CD14-positive monocyte (primary cell): ENCODE data around the gene CTNND2. TPM values are rescaled to one million over a fixed set of nuclear protein-coding genes. Genes with fewer than 3 reads are reported as not detected.

Experiments used
- DNase-seq, 3 donors: peaks; one replicate each; pipeline ENCODE4 v3.0.0-alpha.2; 2011 to 2022
- H2AFZ ChIP-seq: 2 replicates; pipeline ENCODE4 v1.6.0; 2012; ENCODE audit warnings: mild to moderate bottlenecking, low read depth, low read length, inconsistent platforms; ENCODE audit not compliant: insufficient read depth, poor library complexity, severe bottlenecking
- H3K27ac ChIP-seq, 2 donors: 1 replicate in 1 of 2; 2 replicates in 1 of 2; pipeline ENCODE4 v1.5.1; 2012 to 2013; ENCODE audit warnings: low read length in 2 of 2, control low read depth in 1 of 2, inconsistent platforms in 1 of 2, low read depth in 1 of 2, mild to moderate bottlenecking in 1 of 2
- H3K27me3 ChIP-seq, 2 donors: one replicate each; pipeline versions ENCODE4 v1.6.0 to v1.6.1; 2011 to 2013; ENCODE audit warnings: low read length in 2 of 2; ENCODE audit not compliant: control insufficient read depth in 2 of 2, insufficient read depth in 2 of 2
- H3K36me3 ChIP-seq, 2 donors: replicated peaks in 1 of 2; 1 replicate in 1 of 2; 2 replicates in 1 of 2; pipeline versions ENCODE4 v1.5.1 to v1.6.1; 2012 to 2013; ENCODE audit warnings: low read length in 2 of 2, control low read depth in 1 of 2, inconsistent platforms in 1 of 2, mild to moderate bottlenecking in 1 of 2; ENCODE audit not compliant: insufficient read depth in 2 of 2, control insufficient read depth in 1 of 2
- H3K4me1 ChIP-seq, 2 donors: 1 replicate in 1 of 2; 2 replicates in 1 of 2; pipeline versions ENCODE4 v1.5.1 to v1.6.1; 2012 to 2013; ENCODE audit warnings: low read length in 2 of 2, control low read depth in 1 of 2, inconsistent platforms in 1 of 2, mild to moderate bottlenecking in 1 of 2, moderate library complexity in 1 of 2; ENCODE audit not compliant: insufficient read depth in 2 of 2, control insufficient read depth in 1 of 2
- H3K4me2 ChIP-seq: replicated peaks from 2 replicates; pipeline ENCODE3; 2012; ENCODE audit warnings: low read length, moderate library complexity, mild to moderate bottlenecking; ENCODE audit not compliant: poor library complexity, severe bottlenecking; ENCODE audit errors: extremely low read depth
- H3K4me3 ChIP-seq, 3 experiments: fragments of 200-600 bp in 1 of 3; sonication (generic) in 1 of 3; replicated peaks in 1 of 3; 1 replicate in 2 of 3; 2 replicates in 1 of 3; pipeline ENCODE4 v1.5.1; 2011 to 2013; ENCODE audit warnings: low read length in 3 of 3, mild to moderate bottlenecking in 3 of 3, control low read depth in 2 of 3, low read depth in 2 of 3, inconsistent platforms in 1 of 3, moderate library complexity in 1 of 3
- H3K79me2 ChIP-seq: 2 replicates; pipeline ENCODE4 v1.6.0; 2012; ENCODE audit warnings: mild to moderate bottlenecking, control low read depth, inconsistent platforms, low read length, moderate library complexity; ENCODE audit not compliant: insufficient read depth
- H3K9ac ChIP-seq: 2 replicates; pipeline ENCODE4 v1.6.0; 2017; ENCODE audit warnings: low read length, mild to moderate bottlenecking; ENCODE audit not compliant: insufficient read depth, poor library complexity, severe bottlenecking
- H3K9me3 ChIP-seq, 2 donors: replicated peaks in 1 of 2; 1 replicate in 1 of 2; 2 replicates in 1 of 2; pipeline versions ENCODE4 v1.5.1 to v1.6.1; 2012 to 2013; ENCODE audit warnings: low read length in 2 of 2, control low read depth in 1 of 2; ENCODE audit not compliant: control insufficient read depth in 1 of 2, insufficient read depth in 1 of 2
- H4K20me1 ChIP-seq: 2 replicates; pipeline ENCODE4 v1.6.0; 2012; ENCODE audit warnings: mild to moderate bottlenecking, low read length, control low read depth, moderate library complexity; ENCODE audit not compliant: insufficient read depth
- H3K27ac Mint-ChIP-seq, 7 donors: one replicate each; pipeline ENCODE4 v1.8.0; 2020; ENCODE audit warnings: mild to moderate bottlenecking in 7 of 7, mixed read lengths in 7 of 7, moderate library complexity in 6 of 7, inconsistent platforms in 2 of 7
- H3K27me3 Mint-ChIP-seq, 3 donors: one replicate each; pipeline ENCODE4 v1.8.0; 2021 to 2022; ENCODE audit warnings: low read depth in 3 of 3, mild to moderate bottlenecking in 3 of 3, mixed read lengths in 3 of 3, moderate library complexity in 3 of 3, inconsistent platforms in 1 of 3
- H3K36me3 Mint-ChIP-seq, 2 donors: one replicate each; pipeline ENCODE4 v1.8.0; 2020; ENCODE audit warnings: mixed read lengths in 2 of 2, inconsistent platforms in 1 of 2, mild to moderate bottlenecking in 1 of 2
- H3K4me1 Mint-ChIP-seq: one replicate; pipeline ENCODE4 v1.8.0; 2020; ENCODE audit warnings: mild to moderate bottlenecking, mixed read lengths
- H3K4me3 Mint-ChIP-seq, 2 donors: one replicate each; pipeline ENCODE4 v1.8.0; 2020; ENCODE audit warnings: mild to moderate bottlenecking in 2 of 2, mixed read lengths in 2 of 2, moderate library complexity in 1 of 2
- H3K9me3 Mint-ChIP-seq, 7 donors: one replicate each; pipeline ENCODE4 v1.8.0; 2020 to 2022; ENCODE audit warnings: mixed read lengths in 7 of 7, mild to moderate bottlenecking in 6 of 7, moderate library complexity in 6 of 7, inconsistent platforms in 2 of 7
- CTCF ChIP-seq: fragments of 200-600 bp; IDR thresholded peaks from one replicate; pipeline ENCODE4 v1.8.0; 2022; ENCODE audit warnings: antibody characterized with exemption, mild to moderate bottlenecking
- WGBS: methylation state at CpG from one replicate; pipeline ENCODE4 v1.1.5; 2013; ENCODE audit warnings: missing lambda C conversion rate; ENCODE audit not compliant: insufficient coverage; 5-methylcytosine and 5-hydroxymethylcytosine counted together
- intact Hi-C, 2 donors: fragments of 100-400 bp; cut with micrococcal nuclease; formaldehyde crosslinking; loops; one replicate each; pipeline versions ENCODE4 v1.15.0 to v1.15.1; 2023
- polyA plus RNA-seq, 3 donors: library from polyadenylated mRNA; depleted of rRNA in 1 of 3; unstranded in 2 of 3; stranded (reverse) in 1 of 3; fragments of 300-500 nt in 2 of 3; fragments of >200 nt in 1 of 3; fragmentation: Illumina TruSeq in 2 of 3; gene quantifications; 1 replicate in 2 of 3; 2 replicates in 1 of 3; pipeline ENCODE4 v1.2.3, GENCODE V29; 2012 to 2021

The CTNND2 gene
- polyA plus RNA-seq, 3 donors: not detected

- H3K27ac Mint-ChIP-seq: no peak overlapping the region
- intact Hi-C loops: no loop called here
Measured at GRCh38 chr5:11364531-11364930, 539.7 kb downstream of the CTNND2 start.

GRCh38 chr5:11363631-11364178 is 540.5 kb downstream of the CTNND2 start:
- no peak overlapping the region for H3K27ac Mint-ChIP-seq

More at GRCh38 chr5:11364531-11364930, 539.7 kb downstream of the CTNND2 start:
- Histone ChIP-seq H3K27ac (no peak overlapping the region), H3K9me3 (no peaks in the 10 kb centered on the region), H3K79me2 (no peaks in the 10 kb centered on the region), H3K4me2 (no peak overlapping the region), H3K9ac (no peak overlapping the region), H3K4me1 (no peaks in the 10 kb centered on the region), H3K27me3 (no peaks in the 10 kb centered on the region), H3K4me3 (no peak overlapping the region), H4K20me1 (no peaks in the 10 kb centered on the region), H3K36me3 (no peaks in the 10 kb centered on the region), H2AFZ (no peak overlapping the region)
- Mint-ChIP-seq H3K4me1 (no peaks in the 10 kb centered on the region), H3K27me3 (peaks cover under 1 to 5% (median 4%) of the 10 kb centered on the region in 3 donors), H3K4me3 (no peak overlapping the region), H3K9me3 (no peaks in the 10 kb centered on the region), H3K36me3 (no peaks in the 10 kb centered on the region)
- DNase-seq: no peak
- WGBS: 97% methylated on average over 10 of the region's 11 CpGs
- TF ChIP-seq CTCF: no peak

More at GRCh38 chr5:11363631-11364178, 540.5 kb downstream of the CTNND2 start:
- Mint-ChIP-seq H3K36me3 (no peaks in the 10 kb centered on the region), H3K27me3 (peaks cover 0 to 4% (median 4%) of the 10 kb centered on the region in 3 donors), H3K9me3 (no peaks in the 10 kb centered on the region), H3K4me3 (no peak overlapping the region), H3K4me1 (no peaks in the 10 kb centered on the region)
- Histone ChIP-seq H3K4me1 (no peaks in the 10 kb centered on the region), H3K4me2 (no peak overlapping the region), H3K36me3 (no peaks in the 10 kb centered on the region), H2AFZ (no peak overlapping the region), H3K9me3 (no peaks in the 10 kb centered on the region), H3K27ac (no peak overlapping the region), H3K79me2 (no peaks in the 10 kb centered on the region), H3K4me3 (no peak overlapping the region), H4K20me1 (no peaks in the 10 kb centered on the region), H3K9ac (no peak overlapping the region), H3K27me3 (no peaks in the 10 kb centered on the region)
- intact Hi-C loops: no loop called here
- TF ChIP-seq CTCF: no peak
- 100% methylated on average over 1 of the region's 5 CpGs for WGBS
- DNase-seq: no peak
